SU-DHL-6 (cell line): ENCODE measurements around the gene RAB44.

ENCODE experiments used
- H2AFZ ChIP-seq: fragments of 200-600 bp; sonication (generic); 2 replicates; pipeline ENCODE4 v1.6.1; 2014; ENCODE audit warnings: low read depth, mild to moderate bottlenecking, moderate library complexity, mixed read lengths, antibody characterized with exemption, low read length; ENCODE audit not compliant: severe bottlenecking
- H3F3A ChIP-seq: fragments of 200-600 bp; shearing (Covaris generic); 2 replicates; pipeline ENCODE4 v1.6.0; 2016; ENCODE audit warnings: antibody characterized with exemption, mild to moderate bottlenecking; ENCODE audit not compliant: insufficient read depth
- H3K27ac ChIP-seq: fragments of 200-600 bp; sonication (generic); 2 replicates; pipeline ENCODE4 v1.5.1; 2016; ENCODE audit warnings: low read depth, mild to moderate bottlenecking, low read length, moderate library complexity, mixed read lengths
- H3K27me3 ChIP-seq: fragments of 200-600 bp; sonication (generic), shearing (Covaris generic); 2 replicates; pipeline ENCODE4 v1.6.0; 2014; ENCODE audit warnings: mild to moderate bottlenecking, low read length
- H3K36me3 ChIP-seq: fragments of 200-600 bp; sonication (generic); 2 replicates; pipeline ENCODE4 v1.6.1; 2014; ENCODE audit warnings: mild to moderate bottlenecking, low read length, mixed read lengths
- H3K4me2 ChIP-seq: fragments of 300-600, 200-600 bp; shearing (Covaris generic), sonication (generic); 2 replicates; pipeline ENCODE4 v1.6.0; 2014; ENCODE audit warnings: low read length, low read depth, mild to moderate bottlenecking; ENCODE audit not compliant: poor library complexity, severe bottlenecking
- H3K4me3 ChIP-seq: fragments of 200-600 bp; sonication (generic); 2 replicates; pipeline ENCODE4 v1.5.1; 2014; ENCODE audit warnings: antibody characterized with exemption, low read length, mild to moderate bottlenecking, mixed read lengths; ENCODE audit not compliant: insufficient read depth, poor library complexity, severe bottlenecking
- H3K79me2 ChIP-seq: fragments of 200-600 bp; sonication (generic); 2 replicates; pipeline ENCODE4 v1.6.1; 2014; ENCODE audit warnings: mild to moderate bottlenecking, low read length, moderate library complexity; ENCODE audit not compliant: insufficient read depth
- H3K9ac ChIP-seq: fragments of 200-600 bp; sonication (generic); 2 replicates; pipeline ENCODE4 v1.7.0; 2014; ENCODE audit warnings: mild to moderate bottlenecking, low read length
- H3K9me2 ChIP-seq: fragments of 200-600 bp; sonication (generic); replicated peaks from 2 replicates; pipeline ENCODE4 v1.6.1; 2014; ENCODE audit warnings: low read length; ENCODE audit not compliant: insufficient read depth
- H3K9me3 ChIP-seq: fragments of 200-600 bp; sonication (generic); 2 replicates; pipeline ENCODE4 v1.6.1; 2014; ENCODE audit warnings: low read length, mixed read lengths; ENCODE audit not compliant: insufficient read depth
- H4K20me1 ChIP-seq: fragments of 200-600 bp; sonication (generic); 2 replicates; pipeline ENCODE4 v1.6.1; 2014; ENCODE audit warnings: low read depth, mild to moderate bottlenecking, antibody characterized with exemption, low read length, moderate library complexity, mixed read lengths
- EZH2phosphoT487 ChIP-seq: fragments of 200-600 bp; sonication (generic), shearing (Covaris generic); conservative IDR thresholded peaks from 2 replicates; pipeline ENCODE4 v1.6.1; 2018; ENCODE audit warnings: mild to moderate bottlenecking, antibody characterized with exemption, low read length, moderate library complexity, mixed read lengths
- TF ChIP-seq, protein P1 (sequence below): fragments of 200-600 bp; sonication (generic); IDR thresholded peaks from one replicate; pipeline ENCODE4 v1.5.1; 2017; ENCODE audit warnings: antibody characterized with exemption, mild to moderate bottlenecking, low read length, moderate library complexity; ENCODE audit not compliant: insufficient read depth, poor library complexity, severe bottlenecking

The RAB44 gene

DNA sequence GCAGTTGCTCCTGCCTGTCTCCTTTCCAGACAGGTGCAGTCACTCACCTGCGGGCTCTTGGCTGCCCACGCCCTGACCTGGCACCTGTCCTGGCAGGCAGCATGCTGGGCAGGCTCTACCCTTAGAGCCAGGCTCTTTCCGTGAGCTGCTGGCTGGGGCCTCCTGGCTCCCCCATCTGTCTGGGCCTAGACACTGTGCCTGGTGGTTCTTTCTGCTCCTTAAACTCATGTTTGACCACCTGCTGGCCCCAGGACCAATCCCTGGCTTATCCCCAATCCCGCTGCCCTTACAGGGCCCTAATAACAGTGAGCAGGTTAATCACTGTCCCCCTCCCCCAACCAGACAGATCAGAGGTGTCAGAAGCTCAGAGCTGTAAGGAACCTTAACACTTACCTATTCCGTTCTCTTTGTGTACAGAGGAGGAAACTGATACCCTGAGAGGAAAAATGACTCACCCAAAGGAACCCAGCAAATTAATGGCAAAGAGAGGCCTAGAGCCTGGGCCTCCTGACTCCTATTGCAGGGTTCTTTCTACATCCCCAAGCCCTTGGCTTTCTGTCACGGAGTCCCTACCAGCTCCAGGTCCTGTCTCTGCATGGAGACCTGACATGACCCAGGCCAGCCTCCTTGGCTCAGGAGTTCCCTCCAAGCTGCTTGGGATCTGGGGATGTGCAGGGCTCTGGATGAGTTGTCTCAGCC is 54.7 kb downstream of the RAB44 start:
- H3K4me3 ChIP-seq, result no peak overlapping the region
- no peaks in the 10 kb centered on the region for H3K79me2 ChIP-seq
- H4K20me1 ChIP-seq, result no peaks in the 10 kb centered on the region
- no peaks in the 10 kb centered on the region for H3K36me3 ChIP-seq
- H3K27ac ChIP-seq, result peak overlapping the region; percentile 76
- no peaks in the 10 kb centered on the region for H3K27me3 ChIP-seq
- H3K9me2 ChIP-seq, result no peaks in the 10 kb centered on the region
- H3K4me2 ChIP-seq, result peak overlapping the region; percentile 65
- no peaks in the 10 kb centered on the region for H3K9me3 ChIP-seq
- no peak for TF ChIP-seq EZH2phosphoT487
- H2AFZ ChIP-seq, result no peak overlapping the region
- peaks cover 32% of the 10 kb centered on the region for H3F3A ChIP-seq
- H3K9ac ChIP-seq, result no peak overlapping the region

GRCh38 chr6:36752886-36753506 is 55.4 kb downstream of the RAB44 start:
- no peaks in the 10 kb centered on the region for H3K36me3 ChIP-seq
- peaks cover 39% of the 10 kb centered on the region for H3F3A ChIP-seq
- H3K9me2 ChIP-seq, result no peaks in the 10 kb centered on the region
- peak overlapping the region; percentile 65 for H3K4me2 ChIP-seq
- no peaks in the 10 kb centered on the region for H3K27me3 ChIP-seq
- H3K27ac ChIP-seq, result peak overlapping the region; percentile 76
- H2AFZ ChIP-seq, result no peak overlapping the region
- H4K20me1 ChIP-seq, result no peaks in the 10 kb centered on the region
- H3K9me3 ChIP-seq, result no peaks in the 10 kb centered on the region
- no peak overlapping the region for H3K4me3 ChIP-seq
- TF ChIP-seq, protein P1, sequence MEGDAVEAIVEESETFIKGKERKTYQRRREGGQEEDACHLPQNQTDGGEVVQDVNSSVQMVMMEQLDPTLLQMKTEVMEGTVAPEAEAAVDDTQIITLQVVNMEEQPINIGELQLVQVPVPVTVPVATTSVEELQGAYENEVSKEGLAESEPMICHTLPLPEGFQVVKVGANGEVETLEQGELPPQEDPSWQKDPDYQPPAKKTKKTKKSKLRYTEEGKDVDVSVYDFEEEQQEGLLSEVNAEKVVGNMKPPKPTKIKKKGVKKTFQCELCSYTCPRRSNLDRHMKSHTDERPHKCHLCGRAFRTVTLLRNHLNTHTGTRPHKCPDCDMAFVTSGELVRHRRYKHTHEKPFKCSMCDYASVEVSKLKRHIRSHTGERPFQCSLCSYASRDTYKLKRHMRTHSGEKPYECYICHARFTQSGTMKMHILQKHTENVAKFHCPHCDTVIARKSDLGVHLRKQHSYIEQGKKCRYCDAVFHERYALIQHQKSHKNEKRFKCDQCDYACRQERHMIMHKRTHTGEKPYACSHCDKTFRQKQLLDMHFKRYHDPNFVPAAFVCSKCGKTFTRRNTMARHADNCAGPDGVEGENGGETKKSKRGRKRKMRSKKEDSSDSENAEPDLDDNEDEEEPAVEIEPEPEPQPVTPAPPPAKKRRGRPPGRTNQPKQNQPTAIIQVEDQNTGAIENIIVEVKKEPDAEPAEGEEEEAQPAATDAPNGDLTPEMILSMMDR, result no peak
- H3K79me2 ChIP-seq, result no peaks in the 10 kb centered on the region
- peak overlapping the region; percentile 1; the same call in 1 of the 2 replicates for H3K9ac ChIP-seq

- H3K9ac ChIP-seq, result peak overlapping the region; percentile 1; the same call in 1 of the 2 replicates
- TF ChIP-seq EZH2phosphoT487, result no peak
- TF ChIP-seq, protein P1, result no peak
- no peaks in the 10 kb centered on the region for H4K20me1 ChIP-seq
- peaks cover 44% of the 10 kb centered on the region for H3F3A ChIP-seq
- no peak overlapping the region for H3K4me3 ChIP-seq
- H2AFZ ChIP-seq, result no peak overlapping the region
- no peaks in the 10 kb centered on the region for H3K36me3 ChIP-seq
- peak overlapping the region; percentile 76 for H3K27ac ChIP-seq
- H3K79me2 ChIP-seq, result no peaks in the 10 kb centered on the region
- H3K27me3 ChIP-seq, result no peaks in the 10 kb centered on the region
- H3K9me2 ChIP-seq, result no peaks in the 10 kb centered on the region
- peak overlapping the region; percentile 65 for H3K4me2 ChIP-seq
- H3K9me3 ChIP-seq, result no peaks in the 10 kb centered on the region
Measured at GRCh38 chr6:36753671-36754405, 56.2 kb downstream of the RAB44 start.
